Measurements from ENCODE around the gene TAAR5. TPM values are rescaled to one million over a fixed set of nuclear protein-coding genes. Genes with fewer than 3 reads are reported as not detected.
"Not testable (repeated sequence)": the region's sequence is repeated elsewhere in the genome, so short reads cannot be mapped to it uniquely, and the experiment has no call there.

The TAAR5 gene
- total RNA-seq, 1 experiment from 2014 or later: not detected

GRCh38 chr6:132568611-132569010 is 20.9 kb downstream of the TAAR5 start:
- Histone ChIP-seq H3K4me2 (ENCODE audit: low read length) (no peak overlapping the region), H3K27me3 (ENCODE audit: low read length) (peaks cover 15% of the 10 kb centered on the region), H3K36me3 (ENCODE audit: low read depth, low read length) (no peaks in the 10 kb centered on the region), H3K4me1 (ENCODE audit: insufficient read depth, low read length) (no peaks in the 10 kb centered on the region), H2AFZ (ENCODE audit: low read length) (no peak overlapping the region), H3K9me2 (replicated peaks; ENCODE audit: low read length) (no peaks in the 10 kb centered on the region), H3K4me3 (ENCODE audit: low read length) (no peak overlapping the region), H3K9me3 (ENCODE audit: low read length) (no peaks in the 10 kb centered on the region), H3F3A (ENCODE audit: low read length, unreplicated experiment) (no peaks in the 10 kb centered on the region), H3K9ac (ENCODE audit: low read length) (no peak overlapping the region), H4K20me1 (ENCODE audit: low read length) (no peaks in the 10 kb centered on the region), H3K27ac (ENCODE audit: low read length) (no peak overlapping the region), H3K79me2 (ENCODE audit: low read length) (no peaks in the 10 kb centered on the region)
- ChIA-PET CTCF (no interaction called here), POLR2A (ENCODE audit: unreplicated experiment) (no interaction called here)
- ATAC-seq (no peak), DNase-seq (no peak)
- BruUV-seq (replicated peaks): no TSS peak
- TF ChIP-seq CTCF (conservative IDR thresholded peaks at IDR 0.05; ENCODE audit: low read depth, low read length) (no peak), EZH2 (IDR thresholded peaks at IDR 0.05; ENCODE audit: low read length, unreplicated experiment) (no peak), EZH2phosphoT487 (IDR thresholded peaks at IDR 0.05; ENCODE audit: borderline replicate concordance, low read length) (no peak)
- intact Hi-C loops (cut with micrococcal nuclease): no loop called here

- no TSS peak for BruUV-seq (replicated peaks)
- H3K4me1 ChIP-seq (ENCODE audit: insufficient read depth, low read length): no peaks in the 10 kb centered on the region
- H3K36me3 ChIP-seq (ENCODE audit: low read depth, low read length): no peaks in the 10 kb centered on the region
- no peak for ATAC-seq
- H3K9me2 ChIP-seq (replicated peaks; ENCODE audit: low read length): no peaks in the 10 kb centered on the region
- H3K27ac ChIP-seq (ENCODE audit: low read length): no peak overlapping the region
- H3K9me3 ChIP-seq (ENCODE audit: low read length): no peaks in the 10 kb centered on the region
- H3F3A ChIP-seq (ENCODE audit: low read length, unreplicated experiment): no peaks in the 10 kb centered on the region
- no peaks in the 10 kb centered on the region for H4K20me1 ChIP-seq (ENCODE audit: low read length)
- H3K4me2 ChIP-seq (ENCODE audit: low read length): no peak overlapping the region
- intact Hi-C loops (cut with micrococcal nuclease): no loop called here
- H3K9ac ChIP-seq (ENCODE audit: low read length): no peak overlapping the region
- ChIA-PET CTCF (no interaction called here), POLR2A (ENCODE audit: unreplicated experiment) (no interaction called here)
- no peak overlapping the region for H3K4me3 ChIP-seq (ENCODE audit: low read length)
- TF ChIP-seq EZH2phosphoT487 (IDR thresholded peaks at IDR 0.05; ENCODE audit: borderline replicate concordance, low read length): no peak
- no peak overlapping the region for H2AFZ ChIP-seq (ENCODE audit: low read length)
- DNase-seq: no peak
- no peaks in the 10 kb centered on the region for H3K79me2 ChIP-seq (ENCODE audit: low read length)
- peaks cover 15% of the 10 kb centered on the region for H3K27me3 ChIP-seq (ENCODE audit: low read length)
Observed at GRCh38 chr6:132567566-132567965, 22.0 kb downstream of the TAAR5 start.

GRCh38 chr6:132566404-132566803 is 23.1 kb downstream of the TAAR5 start:
- BruUV-seq (replicated peaks): no TSS peak
- Histone ChIP-seq H4K20me1 (ENCODE audit: low read length) (no peaks in the 10 kb centered on the region), H3K4me1 (ENCODE audit: insufficient read depth, low read length) (no peaks in the 10 kb centered on the region), H3F3A (ENCODE audit: low read length, unreplicated experiment) (no peaks in the 10 kb centered on the region), H3K4me3 (ENCODE audit: low read length) (no peak overlapping the region), H3K9ac (ENCODE audit: low read length) (no peak overlapping the region), H3K36me3 (ENCODE audit: low read depth, low read length) (no peaks in the 10 kb centered on the region), H3K9me2 (replicated peaks; ENCODE audit: low read length) (no peaks in the 10 kb centered on the region), H3K79me2 (ENCODE audit: low read length) (no peaks in the 10 kb centered on the region), H3K27me3 (ENCODE audit: low read length) (peaks cover 15% of the 10 kb centered on the region), H3K27ac (ENCODE audit: low read length) (no peak overlapping the region), H3K4me2 (ENCODE audit: low read length) (no peak overlapping the region), H2AFZ (ENCODE audit: low read length) (no peak overlapping the region), H3K9me3 (ENCODE audit: low read length) (no peaks in the 10 kb centered on the region)
- no peak for TF ChIP-seq EZH2phosphoT487 (IDR thresholded peaks at IDR 0.05; ENCODE audit: borderline replicate concordance, low read length)
- no peak for TF ChIP-seq CTCF (conservative IDR thresholded peaks at IDR 0.05; ENCODE audit: low read depth, low read length)
- no peak for TF ChIP-seq EZH2 (IDR thresholded peaks at IDR 0.05; ENCODE audit: low read length, unreplicated experiment)
- ATAC-seq: no peak
- intact Hi-C loops (cut with micrococcal nuclease): no loop called here
- no peak for DNase-seq
- POLR2A ChIA-PET (ENCODE audit: unreplicated experiment): no interaction called here
- CTCF ChIA-PET: interaction anchor here (0.7 kb wide), 1 partner anchor 19 kb away, joined by 3 read pairs; no protein-coding TSS in a partner anchor

GRCh38 chr6:132560087-132560486 is 29.5 kb downstream of the TAAR5 start:
- H3K36me3 ChIP-seq (ENCODE audit: low read depth, low read length); CTCF ChIA-PET; DNase-seq; H3K4me3 ChIP-seq (ENCODE audit: low read length); H3K27ac ChIP-seq (ENCODE audit: low read length); H3K4me2 ChIP-seq (ENCODE audit: low read length); H3K9me3 ChIP-seq (ENCODE audit: low read length); H3K79me2 ChIP-seq (ENCODE audit: low read length); H3K9ac ChIP-seq (ENCODE audit: low read length); BruUV-seq (replicated peaks); intact Hi-C loops (cut with micrococcal nuclease); H3K9me2 ChIP-seq (replicated peaks; ENCODE audit: low read length); H3F3A ChIP-seq (ENCODE audit: low read length, unreplicated experiment); H4K20me1 ChIP-seq (ENCODE audit: low read length); H3K27me3 ChIP-seq (ENCODE audit: low read length); ATAC-seq; H2AFZ ChIP-seq (ENCODE audit: low read length); H3K4me1 ChIP-seq (ENCODE audit: insufficient read depth, low read length): not testable (repeated sequence)
- POLR2A ChIA-PET (ENCODE audit: unreplicated experiment): interaction anchor here (0.7 kb wide), 1 partner anchor 932 kb away, joined by 3 read pairs; the partner anchor contains the start of gene MED23

Data from PC-3 (cell line).